GM18519 (cell line): Measurements from ENCODE around the gene PDCD1.
"Not testable (repeated sequence)": the region's sequence is repeated elsewhere in the genome, so short reads cannot be mapped to it uniquely, and the experiment has no call there.

Experiments used
- ATAC-seq: cut with Tn5 transposase; IDR thresholded peaks from one replicate; pipeline ENCODE4 v1.9.1; 2021; ENCODE audit warnings: mild to moderate bottlenecking, moderate library complexity; ENCODE audit not compliant: unreplicated experiment, low FRiP score

Gene PDCD1

DNA sequence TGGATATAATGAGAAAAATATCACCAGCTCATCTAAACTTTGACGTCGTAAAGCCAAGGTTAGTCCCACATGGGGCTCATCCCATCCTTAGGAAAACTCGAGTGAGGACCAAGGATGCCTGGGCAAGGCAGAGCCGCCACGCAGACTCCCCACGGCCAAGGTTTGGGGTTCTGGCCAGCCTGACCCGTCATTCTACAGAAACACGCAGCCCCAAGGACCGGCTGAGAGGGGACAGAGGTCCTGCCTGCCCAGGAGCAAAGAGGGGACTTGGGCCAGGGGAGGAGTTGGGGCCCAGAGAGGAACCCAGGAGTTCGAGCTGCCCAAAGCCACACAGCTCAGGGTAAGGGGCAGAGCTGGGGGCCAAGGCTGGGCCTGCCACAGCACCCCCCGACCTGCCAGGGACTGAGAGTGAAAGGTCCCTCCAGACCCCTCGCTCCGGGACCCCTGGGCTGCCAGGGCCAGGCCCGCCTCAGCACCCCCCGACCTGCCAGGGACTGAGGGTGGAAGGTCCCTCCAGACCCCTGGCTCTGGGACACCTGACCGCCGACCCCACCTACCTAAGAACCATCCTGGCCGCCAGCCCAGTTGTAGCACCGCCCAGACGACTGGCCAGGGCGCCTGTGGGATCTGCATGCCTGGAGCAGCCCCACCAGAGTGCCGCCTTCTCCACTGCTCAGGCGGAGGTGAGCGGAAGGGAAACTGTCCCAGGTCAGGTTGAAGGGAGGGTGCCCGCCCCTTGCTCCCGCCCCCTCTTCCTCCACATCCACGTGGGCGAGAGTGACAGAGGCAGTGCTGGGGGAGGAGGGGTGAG is at the start of gene PDCD1:
Gene PDCD1 (minus strand): TSS at position 689 of the 811 bp plus-strand sequence. CDS start 56 bp downstream, at position 633.
- ATAC-seq = no peak

DNA sequence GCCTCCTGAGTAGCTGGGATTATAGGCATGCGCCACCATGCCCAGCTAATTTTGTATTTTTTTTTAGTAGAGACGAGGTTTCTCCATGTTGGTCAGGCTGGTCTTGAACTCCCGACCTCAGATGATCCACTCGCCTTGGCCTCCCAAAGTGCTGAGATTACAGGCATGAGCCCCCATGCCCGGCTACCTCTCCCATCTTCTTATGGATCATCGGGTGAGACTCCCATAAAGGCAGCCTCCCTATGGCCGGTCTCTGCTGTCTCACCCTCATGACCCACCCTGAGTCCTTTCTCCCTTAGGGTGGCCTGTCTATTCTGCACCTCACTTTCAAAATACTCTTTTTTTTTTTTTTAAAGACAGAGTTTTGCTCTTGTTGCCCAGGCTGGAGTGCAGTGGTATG is 49.1 kb upstream of the PDCD1 start:
- not testable (repeated sequence) for ATAC-seq

DNA sequence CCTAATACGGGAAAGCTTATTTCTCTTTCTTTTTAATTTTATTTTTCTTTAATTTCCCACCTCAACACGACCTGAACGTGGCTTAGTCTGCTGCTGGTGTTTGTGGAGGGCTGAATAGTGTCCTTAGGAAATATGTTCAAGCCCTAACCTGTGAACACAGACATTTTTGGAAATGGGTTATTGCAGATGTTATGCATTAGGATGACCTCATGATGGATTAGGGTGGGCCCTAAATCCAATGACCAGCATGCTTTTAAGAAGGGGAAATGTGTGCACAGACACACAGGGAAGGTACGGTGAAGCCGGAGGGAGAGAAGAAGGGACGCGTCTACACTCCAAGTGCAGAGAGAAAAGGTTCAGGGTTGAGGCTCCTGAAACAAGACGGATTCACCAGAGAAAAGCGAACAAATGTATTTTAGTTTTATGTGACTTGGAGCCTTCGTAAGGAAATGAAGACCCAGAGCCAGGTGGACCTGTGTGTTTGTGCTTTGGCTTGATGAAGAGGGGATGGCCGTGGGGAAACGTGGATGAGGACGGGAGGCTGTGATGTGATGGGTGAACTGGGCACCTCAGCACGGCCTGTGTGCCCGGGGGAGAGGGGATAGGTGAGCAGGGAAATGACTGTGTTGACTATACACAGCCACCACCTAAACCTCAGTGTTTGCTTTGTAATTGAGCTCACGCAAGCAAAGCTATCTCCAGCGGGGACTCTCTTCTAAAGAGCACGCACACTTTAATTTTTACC is 48.3 kb upstream of the PDCD1 start:
- ATAC-seq = no peak

DNA sequence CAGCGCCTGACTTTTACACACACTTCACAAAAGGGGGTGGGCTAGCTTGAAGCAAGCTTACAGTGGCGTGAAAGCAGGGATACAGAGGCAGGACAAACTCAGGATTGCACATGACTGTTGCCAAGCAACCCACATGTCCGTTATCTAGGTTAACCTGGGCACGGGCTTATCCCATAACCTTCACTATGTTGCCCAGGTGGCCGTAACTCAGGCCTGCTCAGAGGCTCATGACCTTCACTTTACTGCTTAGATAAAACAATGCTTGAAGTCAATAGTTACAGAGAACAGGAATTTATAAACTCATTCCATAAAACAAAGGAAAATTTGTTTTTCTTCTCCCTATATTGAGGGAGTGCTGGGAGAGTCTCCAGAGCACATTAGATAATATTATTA is 47.7 kb upstream of the PDCD1 start:
- ATAC-seq = not testable (repeated sequence)

DNA sequence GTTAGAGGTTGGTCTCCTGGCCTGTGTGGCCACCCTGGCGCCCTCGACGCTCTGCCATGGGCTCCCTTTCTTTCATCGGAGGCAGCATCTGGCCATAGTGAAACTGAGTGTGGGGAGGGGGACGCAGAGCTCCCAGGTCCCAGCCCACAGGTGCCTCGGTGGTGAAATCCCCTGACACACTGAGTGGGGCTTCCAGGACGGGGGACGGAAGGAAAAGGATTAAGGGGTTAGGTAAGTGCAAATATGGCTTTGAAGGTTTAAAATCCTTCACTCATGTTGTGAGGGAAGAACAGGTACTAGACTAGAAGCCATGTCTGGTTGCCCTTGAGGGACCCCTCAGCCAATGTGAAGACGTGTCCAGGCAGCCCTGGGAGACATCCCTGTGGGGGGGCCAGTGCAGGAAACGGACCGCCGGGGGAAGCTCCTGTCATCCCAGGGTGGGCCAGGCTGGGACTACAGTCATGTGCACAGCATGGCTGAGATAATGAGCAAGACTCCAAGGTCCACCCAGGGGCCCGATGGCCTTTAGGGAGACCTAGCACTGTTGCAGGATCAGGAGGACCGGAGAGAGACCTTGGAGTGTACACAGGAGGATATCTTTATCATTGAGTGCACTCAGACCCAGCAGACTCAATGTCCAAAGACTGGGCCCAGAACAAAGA is 47.2 kb upstream of the PDCD1 start:
- ATAC-seq = no peak

DNA sequence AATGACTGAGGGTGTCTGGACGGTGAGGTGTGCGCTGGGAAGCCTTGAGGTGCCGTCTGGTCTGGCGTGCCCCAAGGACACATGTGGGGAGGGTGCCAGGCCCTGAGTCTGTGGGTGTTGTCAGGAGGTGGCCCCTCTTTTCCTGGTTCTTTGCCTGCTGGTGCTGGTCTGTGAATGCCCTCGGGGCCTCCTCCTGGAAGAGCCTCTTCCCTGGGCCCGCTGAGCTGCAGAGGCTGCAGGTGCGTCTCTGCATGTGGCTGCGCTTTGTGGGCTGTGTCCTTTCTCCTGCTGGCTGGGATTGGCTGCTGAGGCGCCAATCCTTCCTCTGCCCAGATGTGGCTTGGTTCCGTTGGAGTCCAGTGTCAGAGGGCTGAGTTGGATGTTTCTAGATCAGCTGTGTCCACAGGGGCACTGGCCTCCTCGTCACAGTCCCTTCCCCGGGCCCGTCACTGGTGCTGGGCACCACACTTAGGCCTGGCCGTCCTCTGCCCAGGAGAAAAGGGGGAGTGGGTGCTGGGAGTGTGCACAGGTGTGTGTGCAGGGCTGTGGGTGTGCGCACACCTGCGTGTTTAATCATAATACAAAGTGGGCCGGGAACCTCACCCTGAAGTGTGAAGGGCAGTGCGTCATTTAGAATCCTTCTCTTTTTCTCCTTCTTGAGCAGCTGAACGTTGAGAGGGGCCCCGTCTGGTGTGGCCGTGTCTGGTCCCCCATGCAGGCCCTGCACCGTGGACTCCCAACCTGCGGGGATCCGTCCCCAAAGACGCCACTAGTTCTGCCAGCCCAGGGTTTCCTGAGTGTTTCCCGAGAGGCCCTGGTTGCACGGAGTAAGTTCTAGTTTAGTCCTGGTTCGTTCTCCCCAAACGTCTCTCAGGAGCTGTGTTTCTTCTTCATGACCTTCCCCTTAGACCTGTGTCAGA is 46.4 kb upstream of the PDCD1 start:
- ATAC-seq = no peak

DNA sequence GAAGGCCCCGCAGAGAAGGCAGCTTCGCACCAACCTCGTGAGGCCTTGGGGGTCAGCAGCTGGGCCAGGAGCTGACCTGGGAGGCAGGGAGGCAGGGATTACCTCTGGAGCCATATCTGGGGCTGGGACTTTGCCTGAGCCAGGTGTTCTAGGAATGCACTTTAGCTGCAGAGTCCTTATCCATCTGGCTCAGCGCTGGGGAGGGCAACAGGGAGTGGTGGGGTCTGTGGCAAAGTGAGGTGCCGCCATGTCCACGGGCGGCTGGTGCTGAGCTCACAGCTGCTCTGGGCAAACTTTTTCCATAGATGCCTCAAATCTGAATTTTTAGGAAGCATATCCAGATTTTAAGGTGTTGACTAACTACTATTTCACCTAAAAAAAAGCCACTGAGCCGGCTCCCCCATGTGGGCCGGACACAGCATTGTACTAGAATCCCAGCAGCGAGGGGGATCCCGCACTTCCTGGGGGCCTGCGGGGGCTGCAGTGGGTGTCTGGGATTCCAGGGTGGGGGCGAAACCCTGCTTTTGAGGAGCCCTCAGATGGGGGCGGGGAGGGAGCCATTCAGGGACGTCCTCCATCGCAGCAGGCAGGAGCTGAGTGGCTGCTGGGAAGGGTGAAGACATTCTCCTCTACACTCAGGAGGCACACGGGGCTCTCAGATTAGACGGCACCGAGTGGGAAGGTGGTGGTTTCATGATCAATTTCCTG is 45.5 kb upstream of the PDCD1 start:
- no peak for ATAC-seq

DNA sequence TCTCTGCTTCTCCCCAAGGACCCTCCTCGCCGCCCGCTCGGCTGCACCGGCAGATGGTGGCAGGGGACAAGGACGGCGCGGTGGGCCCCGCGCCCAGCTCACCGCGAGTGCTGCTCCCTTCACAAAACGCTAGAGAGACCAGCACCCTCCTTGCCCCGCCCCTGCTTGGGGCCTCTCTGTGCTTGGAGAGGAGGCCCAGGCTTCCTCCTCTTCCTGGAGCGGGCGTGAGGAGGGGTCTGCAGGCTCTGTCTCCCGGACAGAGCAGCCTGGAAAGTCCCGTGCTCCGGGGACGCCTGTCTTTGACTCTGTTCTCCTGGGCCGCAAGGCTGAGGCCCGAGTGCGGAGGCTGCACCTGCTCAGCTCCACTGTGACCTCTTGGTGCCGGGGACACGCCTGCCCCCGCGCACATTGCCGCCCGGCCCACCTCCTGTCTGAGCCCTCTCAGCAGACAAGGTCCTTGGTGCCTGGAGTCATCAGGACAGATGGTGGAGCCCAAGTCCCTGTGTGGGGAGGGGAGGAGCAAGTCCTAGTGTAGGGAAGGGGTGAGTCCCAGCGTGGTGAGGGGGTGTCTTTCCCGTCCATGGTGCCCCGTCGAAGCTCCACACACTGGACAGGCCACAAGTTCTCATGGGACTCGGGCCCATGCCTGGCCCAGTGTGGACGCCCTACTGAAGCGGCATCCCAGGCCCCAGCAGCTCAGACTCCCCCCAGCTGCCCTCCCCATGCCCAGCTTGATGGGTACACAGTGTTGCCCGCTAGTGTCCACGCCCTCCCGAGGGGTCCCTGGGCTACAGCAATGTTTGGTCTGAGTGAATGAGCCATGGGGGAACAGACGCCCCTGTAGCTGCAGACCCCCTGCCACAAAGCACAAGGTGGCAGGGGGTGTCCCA is 44.7 kb upstream of the PDCD1 start:
- ATAC-seq = no peak

DNA sequence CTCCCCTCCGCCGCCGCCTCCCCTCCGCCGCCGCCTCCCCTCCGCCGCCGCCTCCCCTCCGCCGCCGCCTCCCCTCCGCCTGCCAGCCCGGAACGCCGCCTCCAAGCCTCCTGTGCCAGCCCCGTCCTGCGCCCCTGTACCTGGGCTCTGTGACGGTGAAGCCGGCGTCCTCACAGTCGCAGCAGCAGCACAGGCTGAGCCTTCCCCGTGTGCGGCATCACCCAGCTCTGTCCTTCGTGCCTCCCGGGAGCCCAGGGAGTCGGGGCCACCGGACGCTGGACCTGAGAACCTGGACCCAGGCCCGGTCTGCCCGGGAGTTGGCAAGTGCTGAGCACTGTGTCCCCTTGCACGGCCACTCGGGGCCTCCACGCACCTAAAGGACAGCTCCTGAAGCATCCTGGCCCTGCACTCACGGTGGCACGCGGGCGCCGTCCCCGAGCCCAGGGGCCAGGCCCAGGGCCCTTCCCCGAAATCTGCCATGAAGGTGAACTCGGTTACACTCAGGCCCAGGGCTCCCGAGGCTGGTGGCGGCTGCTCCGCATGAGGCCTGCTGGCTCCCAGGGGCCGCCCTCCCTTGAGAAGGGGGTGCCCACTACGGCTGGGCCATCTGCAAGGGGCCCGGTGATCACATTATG is 43.8 kb upstream of the PDCD1 start:
- no peak for ATAC-seq

DNA sequence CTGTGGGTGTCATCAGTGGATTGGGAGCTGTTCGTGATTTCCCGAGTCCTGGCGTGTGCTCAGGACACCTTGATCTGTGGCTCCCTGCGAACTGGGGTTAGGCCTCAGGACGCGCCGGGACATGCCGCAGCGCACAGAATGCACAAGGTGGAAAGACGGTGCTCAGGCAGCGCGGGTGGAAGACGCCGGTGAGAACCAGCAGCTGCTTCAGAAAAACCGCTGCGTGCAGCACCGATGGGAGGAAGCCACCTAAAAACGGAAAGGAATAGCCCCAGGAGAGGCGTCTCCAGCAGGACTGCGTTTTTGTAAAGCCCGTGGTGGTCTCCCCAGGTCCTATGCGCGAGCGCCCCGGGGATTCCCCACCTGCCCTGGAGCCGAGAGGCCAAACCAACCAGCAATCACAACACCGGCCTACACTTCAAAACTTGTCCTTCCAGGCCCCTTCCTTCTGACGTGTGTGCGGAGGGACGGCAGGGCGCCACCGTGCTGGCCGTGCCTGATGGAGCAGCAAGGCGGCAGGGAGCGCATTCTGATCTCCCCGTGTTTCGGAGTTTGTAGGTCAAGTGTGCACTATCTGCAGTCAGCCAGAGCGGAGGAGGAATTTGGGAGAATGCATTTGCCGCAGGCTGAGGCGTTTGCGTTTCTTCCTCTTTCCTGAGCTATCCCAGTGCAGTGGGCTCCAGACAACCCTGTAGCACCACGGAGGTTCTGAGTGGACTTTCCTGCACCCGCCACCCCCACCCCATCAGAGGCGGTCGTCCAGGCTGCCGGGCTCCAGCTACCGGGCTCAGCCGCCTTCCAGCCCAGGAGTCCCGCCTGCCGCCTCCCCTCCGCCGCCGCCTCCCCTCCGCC is 43.0 kb upstream of the PDCD1 start:
- no peak for ATAC-seq

DNA sequence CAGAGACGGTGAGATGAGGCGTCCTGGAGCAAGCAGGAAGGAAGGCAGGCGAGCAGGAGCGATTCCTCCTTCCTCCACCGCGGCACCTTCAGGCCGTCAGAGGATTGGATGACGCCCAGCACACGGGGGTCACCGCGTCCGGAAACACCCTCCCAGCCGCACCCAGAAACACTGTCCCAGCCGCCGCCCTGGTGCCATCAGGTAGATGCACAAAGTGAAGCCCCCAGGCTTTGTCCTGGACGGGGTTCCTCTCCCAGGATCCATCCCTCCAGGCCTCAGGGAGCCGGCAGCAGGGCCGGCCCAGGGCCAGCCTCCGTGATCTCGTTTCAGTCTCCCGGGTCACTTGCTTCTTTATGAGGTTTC is 42.3 kb upstream of the PDCD1 start:
- no peak for ATAC-seq

DNA sequence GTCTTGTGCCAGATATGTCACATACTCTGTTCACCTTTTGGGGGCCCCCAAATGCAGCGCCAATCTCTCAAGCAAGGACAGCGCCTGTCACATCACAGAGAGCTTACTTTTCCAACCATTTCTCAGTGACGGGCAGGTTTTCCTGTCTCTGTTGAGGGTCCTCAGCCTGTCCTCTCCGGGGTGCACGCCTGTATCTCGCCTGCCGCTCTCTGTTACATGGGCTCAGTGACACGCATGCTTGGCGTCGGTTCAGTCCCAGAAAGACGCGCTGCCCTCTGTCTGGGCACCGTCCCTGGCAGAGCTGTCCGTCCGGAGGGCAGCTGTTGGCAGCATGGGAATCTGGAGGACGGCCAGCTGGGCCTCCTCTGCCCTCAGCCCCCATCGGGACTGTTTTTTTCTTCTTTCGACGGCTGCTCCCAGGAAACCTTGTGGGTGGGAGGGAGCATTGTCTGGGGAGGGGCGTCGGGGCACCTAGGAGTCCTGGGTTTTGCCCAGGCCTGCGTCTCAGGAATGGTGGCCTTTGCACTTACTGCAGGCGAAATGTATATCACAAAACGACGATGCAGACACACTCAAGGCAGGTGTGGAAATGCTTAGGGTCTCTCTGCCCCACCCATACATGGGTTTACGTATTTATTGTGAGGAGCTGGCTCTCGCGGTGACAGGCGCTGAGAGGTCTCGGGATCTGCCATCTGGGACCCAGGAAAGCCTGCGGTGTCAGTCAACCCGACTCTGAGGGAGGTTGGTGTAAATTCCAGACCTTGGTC is 41.7 kb upstream of the PDCD1 start:
- ATAC-seq = no peak

DNA sequence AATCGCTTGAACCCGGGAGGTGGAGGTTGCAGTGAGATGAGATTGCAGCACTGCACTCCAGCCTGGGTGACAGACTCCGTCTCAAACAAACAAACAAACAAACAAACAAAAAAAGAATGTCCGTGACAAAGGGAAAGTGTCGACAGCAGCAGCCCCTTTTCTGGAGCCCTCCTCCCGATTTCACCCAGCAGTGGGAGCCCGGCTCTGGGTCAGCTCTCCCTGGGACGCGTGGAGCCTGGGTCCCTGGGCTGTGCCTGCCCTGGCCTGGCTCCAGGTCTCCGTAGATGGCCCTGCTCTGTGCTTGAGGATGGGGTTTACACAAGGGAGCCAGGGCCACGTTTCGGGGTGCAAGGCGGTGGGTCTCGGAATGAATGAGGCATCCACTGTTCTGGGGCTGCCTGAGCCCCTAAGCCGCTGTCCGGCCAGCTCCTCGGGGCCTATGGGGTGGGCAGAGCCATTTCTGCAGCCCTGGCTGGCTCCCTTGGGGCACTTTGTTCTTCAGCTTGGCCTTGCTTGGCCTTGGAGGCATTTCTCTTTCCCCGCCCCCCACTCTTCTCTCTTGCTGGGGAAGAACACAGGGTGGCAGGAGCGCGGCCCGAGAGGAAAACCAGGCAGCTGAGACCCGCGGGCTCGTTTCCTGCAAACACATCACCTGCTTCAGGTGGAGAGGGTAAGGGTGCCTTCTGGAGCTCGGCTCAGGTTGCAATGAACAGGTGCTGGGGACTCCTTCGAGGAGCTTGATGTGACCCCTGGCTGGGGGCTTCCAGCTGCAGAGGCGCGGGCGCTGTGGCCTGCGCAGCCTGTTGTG is 40.0 kb upstream of the PDCD1 start:
- ATAC-seq = no peak

DNA sequence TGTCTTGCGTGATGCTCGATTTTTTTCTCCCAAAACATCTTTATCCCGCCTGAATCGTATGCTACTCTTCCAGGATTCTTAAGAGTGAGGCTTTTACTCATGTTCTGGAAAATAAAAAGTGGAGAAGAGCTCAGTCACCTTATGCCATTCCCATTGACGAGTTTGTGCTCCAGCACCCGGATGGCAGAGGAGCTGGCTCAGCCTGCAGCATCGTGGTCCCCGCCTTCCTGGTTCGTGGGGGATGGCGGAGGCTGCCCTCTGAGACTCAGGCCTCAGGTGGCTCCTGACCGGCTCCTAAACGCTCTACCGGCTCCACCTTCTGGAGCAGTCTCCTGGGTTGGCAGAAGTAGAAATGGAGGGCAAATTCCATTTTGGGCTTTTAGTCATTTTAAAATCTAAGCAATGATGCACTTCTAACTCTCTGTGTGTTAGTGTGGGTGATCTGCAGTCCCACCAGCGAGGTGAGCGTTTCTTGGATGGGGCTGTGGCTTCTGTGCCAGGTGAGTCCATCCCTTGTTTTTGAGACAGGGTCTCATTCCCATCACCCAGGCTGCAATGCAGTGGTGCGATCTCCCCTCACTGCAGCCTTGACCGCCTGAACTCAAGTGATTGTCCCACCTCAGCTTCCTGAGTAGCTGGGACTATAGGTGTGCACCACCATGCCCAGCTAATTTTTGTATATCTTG is 38.7 kb upstream of the PDCD1 start:
- ATAC-seq = no peak

DNA sequence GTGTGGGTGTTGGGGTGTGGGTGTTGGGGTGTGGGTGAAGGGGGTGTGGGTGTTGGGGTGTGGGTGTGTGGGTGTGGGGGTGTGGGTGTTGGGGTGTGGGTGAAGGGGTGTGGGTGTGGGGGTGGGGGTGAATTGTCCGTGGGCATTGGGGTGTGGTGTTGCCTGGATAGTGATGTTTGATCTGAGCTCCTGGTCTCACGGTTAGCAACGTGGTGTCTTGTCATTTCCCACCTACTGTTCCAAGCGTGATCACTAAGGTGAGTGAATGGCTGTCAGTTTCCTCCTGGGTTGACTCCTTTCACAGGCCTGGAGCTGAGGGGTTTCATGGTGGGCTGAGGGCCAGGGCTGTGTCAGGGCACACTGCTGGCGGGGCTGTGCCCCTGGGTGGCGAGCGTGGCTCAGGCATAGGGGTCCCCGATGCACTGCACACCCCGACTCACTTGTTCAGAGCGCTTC is 38.1 kb upstream of the PDCD1 start:
- ATAC-seq = no peak
